ENCODE data around the gene SPATS2.

GRCh38 chr12:49335118-49335954 lies 31.9 kb upstream of the SPATS2 start:
- TF ChIP-seq CTCF (conservative IDR thresholded peaks at IDR 0.05; ENCODE audit: low read length) (no peak), EZH2phosphoT487 (IDR thresholded peaks at IDR 0.05; ENCODE audit: borderline replicate concordance, low read depth, low read length) (no peak)
